OCI-LY1 (cell line): ENCODE data around the gene ADM2.

Experiments used
- H2AFZ ChIP-seq: fragments of 200-600 bp; sonication (generic), shearing (Covaris generic); 2 replicates; pipeline ENCODE4 v1.6.0; 2014; ENCODE audit warnings: antibody characterized with exemption, mild to moderate bottlenecking, low read length
- H3F3A ChIP-seq: fragments of 200-600 bp; sonication (generic), shearing (Covaris generic); 2 replicates; pipeline ENCODE4 v1.6.0; 2014; ENCODE audit warnings: mild to moderate bottlenecking, antibody characterized with exemption, low read length, moderate library complexity; ENCODE audit not compliant: insufficient read depth
- H3K27ac ChIP-seq: fragments of 200-600 bp; sonication (generic); 2 replicates; pipeline ENCODE4 v1.5.1; 2014; ENCODE audit warnings: low read length, mixed run types, mild to moderate bottlenecking, low read depth; ENCODE audit not compliant: poor library complexity, severe bottlenecking
- H3K27me3 ChIP-seq: fragments of 200-600 bp; sonication (generic); 2 replicates; pipeline ENCODE4 v1.6.0; 2014; ENCODE audit warnings: antibody characterized with exemption, mild to moderate bottlenecking, low read length, moderate library complexity; ENCODE audit not compliant: insufficient read depth
- H3K36me3 ChIP-seq: fragments of 200-600 bp; sonication (generic); 2 replicates; pipeline ENCODE4 v1.6.1; 2014; ENCODE audit warnings: mild to moderate bottlenecking, antibody characterized with exemption, low read length, moderate library complexity, mixed read lengths; ENCODE audit not compliant: insufficient read depth
- H3K4me1 ChIP-seq: fragments of 200-600 bp; sonication (generic); 2 replicates; pipeline ENCODE4 v1.5.1; 2014; ENCODE audit warnings: mild to moderate bottlenecking, low read length, moderate library complexity; ENCODE audit not compliant: insufficient read depth, severe bottlenecking
- H3K4me2 ChIP-seq: fragments of 200-600 bp; sonication (generic), shearing (Covaris generic); 2 replicates; pipeline ENCODE4 v1.6.1; 2014; ENCODE audit warnings: low read length
- H3K4me3 ChIP-seq: fragments of 200-600 bp; sonication (generic); 2 replicates; pipeline ENCODE4 v1.5.1; 2014; ENCODE audit warnings: low read length, low read depth, mild to moderate bottlenecking, mixed read lengths; ENCODE audit not compliant: poor library complexity, severe bottlenecking
- H3K79me2 ChIP-seq: fragments of 200-600 bp; shearing (Covaris generic); 2 replicates; pipeline ENCODE4 v1.6.1; 2016; ENCODE audit warnings: mixed run types, low read length, mixed read lengths; ENCODE audit not compliant: insufficient read depth
- H3K9ac ChIP-seq: fragments of 200-600 bp; sonication (generic), shearing (Covaris generic); 2 replicates; pipeline ENCODE4 v1.6.1; 2014; ENCODE audit warnings: mild to moderate bottlenecking, low read length, mixed read lengths
- H3K9me2 ChIP-seq: fragments of 200-600 bp; sonication (generic), shearing (Covaris generic); 2 replicates; pipeline ENCODE4 v1.6.1; 2014; ENCODE audit warnings: low read depth, mild to moderate bottlenecking, low read length, mixed read lengths
- H3K9me3 ChIP-seq: fragments of 200-600 bp; shearing (Covaris generic); 2 replicates; pipeline ENCODE4 v1.6.1; 2014; ENCODE audit warnings: low read length, mixed read lengths
- H4K20me1 ChIP-seq: fragments of 200-600 bp; sonication (generic), shearing (Covaris generic); 2 replicates; pipeline ENCODE4 v1.6.0; 2016; ENCODE audit warnings: mild to moderate bottlenecking, low read length; ENCODE audit not compliant: insufficient read depth
- EZH2 ChIP-seq: fragments of 200-600 bp; sonication (generic), shearing (Covaris generic); IDR thresholded peaks from 2 replicates; pipeline ENCODE4 v1.8.0; 2017; ENCODE audit warnings: borderline replicate concordance, mixed run types, mild to moderate bottlenecking, antibody characterized with exemption, low read length, moderate library complexity, mixed read lengths
- TF ChIP-seq, protein P1 (sequence below): fragments of 200-600 bp; sonication (generic), shearing (Covaris generic); IDR thresholded peaks from 2 replicates; pipeline ENCODE4 v1.5.1; 2017; ENCODE audit warnings: mild to moderate bottlenecking, antibody characterized with exemption, low read length, moderate library complexity, mixed read lengths

ADM2 gene

DNA sequence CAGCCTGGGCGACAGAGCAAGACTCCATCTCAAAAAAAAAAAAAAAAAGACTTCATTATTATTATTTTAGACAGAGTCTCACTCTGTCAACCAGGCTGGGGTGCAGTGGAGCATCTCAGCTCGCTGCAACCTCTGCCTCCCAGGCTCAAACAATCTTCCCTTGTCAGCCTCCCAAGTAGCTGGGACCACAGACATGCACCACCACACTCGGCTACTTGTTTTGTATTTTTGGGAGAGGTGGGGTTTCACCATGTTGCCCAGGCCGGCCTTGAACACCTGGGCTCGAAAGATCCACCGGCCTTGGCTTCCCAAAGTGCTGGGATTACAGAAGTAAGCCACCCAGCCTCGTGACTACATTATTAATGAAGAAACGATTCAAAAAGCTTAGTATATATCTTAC lies 53.8 kb downstream of the ADM2 start:
- Histone ChIP-seq H3K36me3 (no peaks in the 10 kb centered on the region), H3F3A (peaks cover 6% of the 10 kb centered on the region; the same call in 1 of the 2 replicates), H4K20me1 (no peaks in the 10 kb centered on the region), H3K4me1 (peaks cover 64% of the 10 kb centered on the region), H3K9me3 (no peaks in the 10 kb centered on the region), H3K79me2 (no peaks in the 10 kb centered on the region), H3K4me3 (no peak overlapping the region), H3K9ac (no peak overlapping the region), H3K9me2 (no peaks in the 10 kb centered on the region), H3K27ac (peak overlapping the region; percentile 85), H3K4me2 (peak overlapping the region; percentile 45; the same call in 1 of the 2 replicates), H3K27me3 (no peaks in the 10 kb centered on the region), H2AFZ (no peak overlapping the region)
- TF ChIP-seq EZH2, result no peak
- TF ChIP-seq, protein P1, sequence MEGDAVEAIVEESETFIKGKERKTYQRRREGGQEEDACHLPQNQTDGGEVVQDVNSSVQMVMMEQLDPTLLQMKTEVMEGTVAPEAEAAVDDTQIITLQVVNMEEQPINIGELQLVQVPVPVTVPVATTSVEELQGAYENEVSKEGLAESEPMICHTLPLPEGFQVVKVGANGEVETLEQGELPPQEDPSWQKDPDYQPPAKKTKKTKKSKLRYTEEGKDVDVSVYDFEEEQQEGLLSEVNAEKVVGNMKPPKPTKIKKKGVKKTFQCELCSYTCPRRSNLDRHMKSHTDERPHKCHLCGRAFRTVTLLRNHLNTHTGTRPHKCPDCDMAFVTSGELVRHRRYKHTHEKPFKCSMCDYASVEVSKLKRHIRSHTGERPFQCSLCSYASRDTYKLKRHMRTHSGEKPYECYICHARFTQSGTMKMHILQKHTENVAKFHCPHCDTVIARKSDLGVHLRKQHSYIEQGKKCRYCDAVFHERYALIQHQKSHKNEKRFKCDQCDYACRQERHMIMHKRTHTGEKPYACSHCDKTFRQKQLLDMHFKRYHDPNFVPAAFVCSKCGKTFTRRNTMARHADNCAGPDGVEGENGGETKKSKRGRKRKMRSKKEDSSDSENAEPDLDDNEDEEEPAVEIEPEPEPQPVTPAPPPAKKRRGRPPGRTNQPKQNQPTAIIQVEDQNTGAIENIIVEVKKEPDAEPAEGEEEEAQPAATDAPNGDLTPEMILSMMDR, result no peak
